GM13977 (cell line): ENCODE data around the gene VDAC2.

Experiments
- DNase-seq: peaks from one replicate; pipeline ENCODE4 v3.0.0; 2012; ENCODE audit warnings: low spot score
- CTCF ChIP-seq: IDR thresholded peaks from 2 replicates; pipeline ENCODE4 v1.5.1; 2012; ENCODE audit warnings: mild to moderate bottlenecking, control low read depth; ENCODE audit not compliant: insufficient read depth; ENCODE audit errors: extremely low read depth, missing control alignments
- in situ Hi-C: fragments of 300-500 bp; cut with MboI; formaldehyde crosslinking; loops from one replicate; pipeline ENCODE4 v1.12.0; 2022; ENCODE audit warnings: low sequenced_read_pairs, low pct_unique_long_range_greater_than_20kb, mixed read lengths, inconsistent platforms; ENCODE audit not compliant: unreplicated experiment

VDAC2 gene

GRCh38 chr10:75239096-75239790, 28.6 kb downstream of the VDAC2 start:
- no peak for TF ChIP-seq CTCF
- in situ Hi-C loops, result no loop called here
- no peak for DNase-seq

- in situ Hi-C loops, result no loop called here
These were observed 29.9 kb downstream of the VDAC2 start for GRCh38 chr10:75240329-75241076.

GRCh38 chr10:75243426-75243825, 32.8 kb downstream of the VDAC2 start:
- in situ Hi-C loops, result no loop called here
- no peak for DNase-seq
- no peak for TF ChIP-seq CTCF

More at GRCh38 chr10:75240329-75241076, 29.9 kb downstream of the VDAC2 start:
- TF ChIP-seq CTCF, result no peak
- DNase-seq, result no peak

GRCh38 chr10:75244487-75245353, 34.1 kb downstream of the VDAC2 start:
- in situ Hi-C loops, result no loop called here
- DNase-seq, result no peak
- no peak for TF ChIP-seq CTCF

GRCh38 chr10:75245354-75246250, 35.0 kb downstream of the VDAC2 start:
- TF ChIP-seq CTCF, result no peak
- in situ Hi-C loops, result no loop called here
- DNase-seq, result no peak
